Progenitor cell of endocrine pancreas (in vitro differentiated cells): ENCODE data around the gene KLC3. TPM values are rescaled to one million over a fixed set of nuclear protein-coding genes. Genes with fewer than 3 reads are reported as not detected.

Experiments used
- DNase-seq: peaks from one replicate; pipeline ENCODE4 v3.0.0; 2021; ENCODE audit warnings: low spot score; ENCODE audit not compliant: unreplicated experiment
- H3K27ac Mint-ChIP-seq: 2 replicates; pipeline ENCODE4 v1.8.0; 2021; ENCODE audit warnings: mild to moderate bottlenecking, moderate library complexity, mixed read lengths
- H3K27me3 Mint-ChIP-seq: 2 replicates; pipeline ENCODE4 v1.8.0; 2021; ENCODE audit warnings: mixed read lengths
- H3K36me3 Mint-ChIP-seq: 2 replicates; pipeline ENCODE4 v1.8.0; 2022; ENCODE audit warnings: mixed read lengths; ENCODE audit not compliant: insufficient read depth
- H3K4me1 Mint-ChIP-seq: 2 replicates; pipeline ENCODE4 v1.8.0; 2021; ENCODE audit warnings: low read depth, mixed read lengths
- H3K4me3 Mint-ChIP-seq: 2 replicates; pipeline ENCODE4 v1.8.0; 2021; ENCODE audit warnings: low read depth, mild to moderate bottlenecking, moderate library complexity, mixed read lengths
- H3K9me3 Mint-ChIP-seq: 2 replicates; pipeline ENCODE4 v1.8.0; 2021; ENCODE audit warnings: low read depth, mixed read lengths
- total RNA-seq: library from RNA; stranded (reverse); gene quantifications from 2 replicates; pipeline ENCODE4 v1.2.1, GENCODE V29; 2021
- TF ChIP-seq, protein P1 (sequence below): fragments of 200-600 bp; sonication (generic); IDR thresholded peaks from one replicate; pipeline ENCODE4 v1.5.0; 2021; ENCODE audit warnings: antibody characterized with exemption, mild to moderate bottlenecking; ENCODE audit not compliant: unreplicated experiment

KLC3 gene
- total RNA-seq, 1 donor from 2014 or later = 1.1 TPM

DNA sequence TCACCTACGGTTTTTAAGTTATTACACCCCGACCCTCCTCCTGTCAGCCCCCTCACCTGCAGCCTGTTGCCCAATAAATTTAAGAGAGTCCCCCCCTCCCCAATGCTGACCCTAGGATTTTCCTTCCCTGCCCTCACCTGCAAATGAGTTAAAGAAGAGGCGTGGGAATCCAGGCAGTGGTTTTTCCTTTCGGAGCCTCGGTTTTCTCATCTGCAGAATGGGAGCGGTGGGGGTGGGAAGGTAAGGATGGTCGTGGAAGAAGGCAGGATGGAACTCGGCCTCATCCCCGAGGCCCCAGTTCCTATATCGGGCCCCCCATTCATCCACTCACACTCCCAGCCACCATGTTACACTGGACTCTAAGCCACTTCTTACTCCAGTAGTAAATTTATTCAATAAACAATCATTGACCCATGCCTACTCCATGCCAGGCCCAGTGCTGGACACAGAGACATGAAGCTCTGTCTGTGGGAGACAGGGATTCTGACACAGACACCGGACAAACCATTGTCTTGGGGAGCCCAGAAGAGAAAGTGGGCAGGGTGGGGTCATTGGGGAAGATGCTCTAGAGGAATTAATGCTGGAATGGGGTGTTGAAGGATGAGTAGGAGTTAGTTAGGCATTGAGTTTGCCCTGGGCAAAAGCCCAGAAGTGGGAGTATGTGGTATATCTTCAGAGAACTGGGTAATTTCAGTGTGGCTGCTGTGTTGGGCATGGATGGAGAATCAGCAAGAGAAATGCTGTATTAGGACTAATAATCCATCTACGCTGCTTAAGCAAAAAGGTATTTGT lies 37.1 kb upstream of the KLC3 start:
- Mint-ChIP-seq H3K4me1 (peaks cover 3% of the 10 kb centered on the region), H3K9me3 (no peaks in the 10 kb centered on the region), H3K27ac (no peak overlapping the region), H3K4me3 (no peak overlapping the region), H3K36me3 (peaks cover 12% of the 10 kb centered on the region), H3K27me3 (peaks cover 13% of the 10 kb centered on the region)
- TF ChIP-seq, protein P1, sequence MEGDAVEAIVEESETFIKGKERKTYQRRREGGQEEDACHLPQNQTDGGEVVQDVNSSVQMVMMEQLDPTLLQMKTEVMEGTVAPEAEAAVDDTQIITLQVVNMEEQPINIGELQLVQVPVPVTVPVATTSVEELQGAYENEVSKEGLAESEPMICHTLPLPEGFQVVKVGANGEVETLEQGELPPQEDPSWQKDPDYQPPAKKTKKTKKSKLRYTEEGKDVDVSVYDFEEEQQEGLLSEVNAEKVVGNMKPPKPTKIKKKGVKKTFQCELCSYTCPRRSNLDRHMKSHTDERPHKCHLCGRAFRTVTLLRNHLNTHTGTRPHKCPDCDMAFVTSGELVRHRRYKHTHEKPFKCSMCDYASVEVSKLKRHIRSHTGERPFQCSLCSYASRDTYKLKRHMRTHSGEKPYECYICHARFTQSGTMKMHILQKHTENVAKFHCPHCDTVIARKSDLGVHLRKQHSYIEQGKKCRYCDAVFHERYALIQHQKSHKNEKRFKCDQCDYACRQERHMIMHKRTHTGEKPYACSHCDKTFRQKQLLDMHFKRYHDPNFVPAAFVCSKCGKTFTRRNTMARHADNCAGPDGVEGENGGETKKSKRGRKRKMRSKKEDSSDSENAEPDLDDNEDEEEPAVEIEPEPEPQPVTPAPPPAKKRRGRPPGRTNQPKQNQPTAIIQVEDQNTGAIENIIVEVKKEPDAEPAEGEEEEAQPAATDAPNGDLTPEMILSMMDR = no peak
- no peak for DNase-seq

DNA sequence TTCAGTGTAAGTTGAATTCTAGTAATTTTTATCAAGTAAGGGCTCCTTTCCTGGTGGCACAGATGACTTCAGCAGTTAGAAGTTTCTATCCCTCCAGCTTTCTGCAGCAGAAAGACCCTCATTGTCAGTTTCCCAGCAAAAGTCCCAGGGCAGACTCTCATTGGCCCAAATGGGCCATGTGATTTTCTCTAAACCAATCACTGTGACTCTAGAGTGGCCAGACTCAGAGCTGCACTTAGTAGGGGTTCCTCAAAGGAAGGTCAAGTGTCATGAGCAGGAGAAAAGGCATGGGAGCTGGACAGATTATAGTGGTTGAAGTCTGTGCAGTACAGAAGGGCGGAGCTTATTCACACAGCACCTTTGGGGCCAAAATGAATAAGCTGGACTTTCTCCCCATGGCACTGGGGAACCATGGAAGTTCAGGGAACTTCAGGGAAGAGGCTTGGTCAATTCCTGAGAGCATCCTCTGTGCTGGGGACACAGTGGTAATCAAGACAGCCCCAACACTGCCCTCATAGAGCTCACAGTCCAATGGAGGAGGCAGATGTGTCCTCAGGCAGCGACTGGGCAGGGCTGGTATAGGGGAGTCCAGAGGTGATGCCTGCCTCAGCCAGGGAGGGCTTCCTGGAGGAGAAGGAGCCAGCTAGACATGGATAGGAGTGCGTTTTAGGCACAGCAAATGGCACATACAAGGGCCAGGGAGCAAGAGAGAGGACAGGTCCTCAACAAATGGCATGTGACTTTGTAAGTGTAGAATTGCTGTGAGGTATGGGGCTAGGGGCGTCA lies 36.2 kb upstream of the KLC3 start:
- Mint-ChIP-seq H3K4me1 (peaks cover 3% of the 10 kb centered on the region), H3K27ac (no peak overlapping the region), H3K27me3 (peaks cover 13% of the 10 kb centered on the region), H3K36me3 (peaks cover 10% of the 10 kb centered on the region), H3K9me3 (no peaks in the 10 kb centered on the region), H3K4me3 (no peak overlapping the region)
- no peak for DNase-seq
- TF ChIP-seq, protein P1 = no peak

DNA sequence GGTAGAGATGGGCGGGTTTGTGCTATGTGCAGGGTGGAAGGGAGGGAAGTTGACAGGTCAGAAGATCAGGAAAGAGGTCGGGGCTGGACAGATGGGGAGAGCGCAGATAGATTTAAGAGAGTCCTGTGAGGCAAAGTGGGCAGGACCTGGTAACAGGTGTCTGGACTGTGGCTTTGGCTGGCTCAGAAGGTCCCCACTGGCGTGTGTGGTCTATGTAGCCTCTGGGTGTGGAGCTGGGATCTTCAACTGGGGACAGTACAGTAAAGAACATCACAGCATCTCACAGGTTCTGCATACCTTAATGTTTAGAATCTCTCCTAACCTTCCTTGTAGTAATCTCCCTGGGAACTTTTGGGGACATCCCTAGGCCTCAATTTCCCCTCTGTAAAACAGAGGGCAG lies 35.5 kb upstream of the KLC3 start:
- TF ChIP-seq, protein P1 = no peak
- H3K27ac Mint-ChIP-seq = no peak overlapping the region
- peaks cover 5% of the 10 kb centered on the region for H3K36me3 Mint-ChIP-seq
- no peak for DNase-seq
- H3K4me3 Mint-ChIP-seq = no peak overlapping the region
- H3K4me1 Mint-ChIP-seq = peaks cover 3% of the 10 kb centered on the region
- no peaks in the 10 kb centered on the region for H3K9me3 Mint-ChIP-seq
- H3K27me3 Mint-ChIP-seq = peaks cover 13% of the 10 kb centered on the region

DNA sequence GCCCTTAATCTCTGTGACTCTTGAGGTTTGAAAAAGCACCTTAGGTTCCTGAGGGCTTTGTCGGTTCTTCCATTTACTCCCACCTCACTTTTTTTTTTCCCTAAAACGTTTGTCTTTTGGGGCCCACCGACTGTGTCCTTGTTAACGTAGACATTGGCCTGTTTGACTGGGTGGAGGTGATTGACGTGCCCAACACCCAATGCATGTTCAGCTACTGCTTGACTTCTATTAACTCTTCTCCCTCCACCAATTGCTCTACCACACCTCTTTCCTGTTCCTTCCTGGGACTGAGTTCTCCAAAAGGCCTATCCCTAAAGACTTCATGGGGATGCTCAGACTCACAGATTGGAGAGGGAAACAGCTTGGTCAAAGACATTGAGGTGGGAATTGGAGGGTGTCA lies 35.1 kb upstream of the KLC3 start:
- no peak overlapping the region for H3K27ac Mint-ChIP-seq
- H3K27me3 Mint-ChIP-seq = peaks cover 13% of the 10 kb centered on the region
- no peaks in the 10 kb centered on the region for H3K9me3 Mint-ChIP-seq
- H3K4me3 Mint-ChIP-seq = no peak overlapping the region
- TF ChIP-seq, protein P1 = no peak
- DNase-seq = no peak
- H3K4me1 Mint-ChIP-seq = peaks cover 3% of the 10 kb centered on the region
- peaks cover 3% of the 10 kb centered on the region for H3K36me3 Mint-ChIP-seq

DNA sequence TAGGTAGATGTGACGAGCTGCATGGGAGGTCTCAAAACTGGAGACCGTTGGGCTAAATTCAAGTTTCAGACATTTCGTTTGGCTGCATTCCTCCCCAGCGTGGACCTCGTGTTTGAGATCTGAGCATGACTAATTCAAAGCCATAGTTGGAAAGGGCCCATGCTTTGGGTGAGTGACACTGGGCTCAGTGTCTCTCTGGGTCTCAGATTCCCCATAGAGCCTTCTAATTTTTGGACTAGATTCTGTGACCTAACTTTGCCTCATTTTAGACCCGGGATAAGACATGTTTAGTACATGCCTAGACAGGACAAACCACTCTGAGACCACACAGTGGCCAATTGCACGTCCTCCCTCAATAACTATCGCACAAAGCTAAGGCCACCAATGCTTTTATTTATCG lies 34.5 kb upstream of the KLC3 start:
- TF ChIP-seq, protein P1 = no peak
- H3K4me1 Mint-ChIP-seq = peaks cover 3% of the 10 kb centered on the region
- H3K27ac Mint-ChIP-seq = no peak overlapping the region
- DNase-seq = no peak
- no peaks in the 10 kb centered on the region for H3K9me3 Mint-ChIP-seq
- no peak overlapping the region for H3K4me3 Mint-ChIP-seq
- peaks cover 2% of the 10 kb centered on the region for H3K36me3 Mint-ChIP-seq
- H3K27me3 Mint-ChIP-seq = peaks cover 13% of the 10 kb centered on the region
